Kidney (tissue), 22 donors: Measurements from ENCODE around the gene SULT2B1. TPM values are rescaled to one million over a fixed set of nuclear protein-coding genes. Genes with fewer than 3 reads are reported as not detected.
A peak's percentile ranks its signal among the peaks of the same experiment; 100 is the strongest.

ENCODE experiments used
- DNase-seq, 5 donors: peaks; one replicate each; pipeline ENCODE4 v3.0.0-alpha.2; 2013 to 2020
- FAIRE-seq: peaks from 2 replicates; lab custom pipeline; 2012; peaks lifted over from hg19 to GRCh38; lab: Jason Lieb, UNC
- H3K27ac ChIP-seq, 2 donors: one replicate each; pipeline ENCODE4 v1.7.0; 2013; ENCODE audit warnings: low read depth in 2 of 2, low read length in 2 of 2, inconsistent platforms in 1 of 2
- H3K27me3 ChIP-seq: one replicate; pipeline ENCODE4 v1.7.1; 2013; ENCODE audit warnings: low read length, inconsistent platforms; ENCODE audit not compliant: control insufficient read depth, insufficient read depth
- H3K36me3 ChIP-seq, 3 donors: one replicate each; pipeline versions ENCODE4 v1.7.0 to v1.7.1; 2013; ENCODE audit warnings: low read length in 3 of 3, control low read depth in 1 of 3, inconsistent platforms in 1 of 3; ENCODE audit not compliant: insufficient read depth in 3 of 3, control insufficient read depth in 2 of 3
- H3K4me1 ChIP-seq, 3 donors: one replicate each; pipeline versions ENCODE4 v1.7.0 to v1.7.1; 2013; ENCODE audit warnings: low read length in 3 of 3, inconsistent platforms in 1 of 3, low read depth in 1 of 3; ENCODE audit not compliant: control insufficient read depth in 2 of 3, insufficient read depth in 2 of 3
- H3K4me3 ChIP-seq, 3 donors: one replicate each; pipeline versions ENCODE4 v1.7.0 to v1.8.1; 2013; ENCODE audit warnings: low read length in 3 of 3, control low read depth in 1 of 3, inconsistent platforms in 1 of 3
- H3K9ac ChIP-seq, 3 donors: one replicate each; pipeline versions ENCODE4 v1.7.0 to v1.7.1; 2013; ENCODE audit warnings: low read length in 3 of 3, control low read depth in 1 of 3, inconsistent platforms in 1 of 3
- H3K9me3 ChIP-seq, 3 donors: one replicate each; pipeline versions ENCODE4 v1.7.0 to v1.7.1; 2013; ENCODE audit warnings: low read length in 3 of 3, control low read depth in 1 of 3, inconsistent platforms in 1 of 3; ENCODE audit not compliant: control insufficient read depth in 2 of 3, insufficient read depth in 1 of 3
- intact Hi-C: fragments of 100-400 bp; cut with DNase I; formaldehyde crosslinking; loops from one replicate; pipeline ENCODE4 v1.11.1; 2022
- long read RNA-seq, 10 donors: library from polyadenylated mRNA in 1 of 10; unstranded in 1 of 10; transcript quantifications; one replicate each; pipeline ENCODE4 v2.0.0 and lab custom pipeline, GENCODE V29; 2021 to 2026
- polyA plus RNA-seq: library from polyadenylated mRNA; stranded (reverse); fragments of 350-450 nt; fragmentation: Illumina TruSeq; extraction: RNeasy Lipid Tissue Mini Kit (QIAGEN cat#74804); gene quantifications from one replicate; pipeline ENCODE4 v1.2.3, GENCODE V29; 2014; ENCODE audit warnings: low read depth, low replicate concordance; ENCODE audit not compliant: insufficient read depth
- total RNA-seq: library from RNA; stranded (reverse); fragmentation: NEBNext Ultra II Directional; extraction: Animal tissue kit (Norgen Biotek cat#: 25700); gene quantifications from one replicate; pipeline ENCODE4 v1.2.1, GENCODE V29; 2021
- TF ChIP-seq, protein P1 (sequence below): IDR thresholded peaks from 3 replicates; pipeline ENCODE4 v1.5.1; 2012; ENCODE audit warnings: mild to moderate bottlenecking, moderate library complexity, borderline replicate concordance; ENCODE audit not compliant: insufficient read depth; ENCODE audit errors: extremely low read depth
- donor health status: control.
- donor health status: control.
- donor health status: control.
- donor health status: control.
- donor health status: control.
- donor health status: DM: yes; HTN: yes; CAD: no.
- donor health status: Normal renal cell carcinoma (clear cell type).

The SULT2B1 gene
- 2.3 TPM for total RNA-seq
- polyA plus RNA-seq, result 2.3 TPM
- long read RNA-seq, donor 1, result 0 reads
- long read RNA-seq, donor 2, result 0 reads
- long read RNA-seq, donor 3, partial matches to known transcripts, result 3,395 of 3,450 reads
- long read RNA-seq, donor 3, other reads (novel, unspliced or antisense), result 55 of 3,450 reads
- long read RNA-seq, donor 4, partial matches to known transcripts, result 0 of 1 reads
- long read RNA-seq, donor 4, other reads (novel, unspliced or antisense), result 0 of 1 reads
- long read RNA-seq, donor 5, result 0 reads
- long read RNA-seq, donor 6, partial matches to known transcripts, result 3,087 of 5,283 reads
- long read RNA-seq, donor 6, other reads (novel, unspliced or antisense), result 2,196 of 5,283 reads
- long read RNA-seq, donor 7, partial matches to known transcripts, result 0 of 3 reads
- long read RNA-seq, donor 7, other reads (novel, unspliced or antisense), result 1 of 3 reads
- long read RNA-seq, donor 8, partial matches to known transcripts, result 0 of 1 reads
- long read RNA-seq, donor 8, other reads (novel, unspliced or antisense), result 0 of 1 reads
- long read RNA-seq, donor 9, result 0 reads
- long read RNA-seq, donor 10, result 0 reads

GRCh38 chr19:48551437-48552302 is at the start of gene SULT2B1:
Gene SULT2B1, plus strand, starts transcription at chr19:48552172. Its CDS starts 81 bp downstream, at chr19:48552253.
- DNase-seq (peak in 2 of 5 donors; percentile 29 to 87), FAIRE-seq (no peak)
- intact Hi-C loops, result no loop called here
- Histone ChIP-seq H3K36me3 (no peaks in the 10 kb centered on the region), H3K4me3 (no peak within 1 kb of the TSS), H3K27me3 (no peaks in the 10 kb centered on the region), H3K9me3 (no peaks in the 10 kb centered on the region), H3K9ac (no peak within 1 kb of the TSS), H3K27ac (no peak within 1 kb of the TSS), H3K4me1 (peaks cover 0 to 7% (median 2%) of the 10 kb centered on the region in 3 donors)
- TF ChIP-seq, protein P1, sequence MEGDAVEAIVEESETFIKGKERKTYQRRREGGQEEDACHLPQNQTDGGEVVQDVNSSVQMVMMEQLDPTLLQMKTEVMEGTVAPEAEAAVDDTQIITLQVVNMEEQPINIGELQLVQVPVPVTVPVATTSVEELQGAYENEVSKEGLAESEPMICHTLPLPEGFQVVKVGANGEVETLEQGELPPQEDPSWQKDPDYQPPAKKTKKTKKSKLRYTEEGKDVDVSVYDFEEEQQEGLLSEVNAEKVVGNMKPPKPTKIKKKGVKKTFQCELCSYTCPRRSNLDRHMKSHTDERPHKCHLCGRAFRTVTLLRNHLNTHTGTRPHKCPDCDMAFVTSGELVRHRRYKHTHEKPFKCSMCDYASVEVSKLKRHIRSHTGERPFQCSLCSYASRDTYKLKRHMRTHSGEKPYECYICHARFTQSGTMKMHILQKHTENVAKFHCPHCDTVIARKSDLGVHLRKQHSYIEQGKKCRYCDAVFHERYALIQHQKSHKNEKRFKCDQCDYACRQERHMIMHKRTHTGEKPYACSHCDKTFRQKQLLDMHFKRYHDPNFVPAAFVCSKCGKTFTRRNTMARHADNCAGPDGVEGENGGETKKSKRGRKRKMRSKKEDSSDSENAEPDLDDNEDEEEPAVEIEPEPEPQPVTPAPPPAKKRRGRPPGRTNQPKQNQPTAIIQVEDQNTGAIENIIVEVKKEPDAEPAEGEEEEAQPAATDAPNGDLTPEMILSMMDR, result no peak

- Histone ChIP-seq H3K9me3 (no peaks in the 10 kb centered on the region), H3K4me1 (peaks cover 0 to 2% (median 0%) of the 10 kb centered on the region in 3 donors), H3K27me3 (no peaks in the 10 kb centered on the region), H3K36me3 (no peaks in the 10 kb centered on the region), H3K27ac (peak overlapping the region in 1 of 2 donors; percentile 47), H3K9ac (peak overlapping the region in 1 of 3 donors; percentile 26), H3K4me3 (peak overlapping the region in 2 of 3 donors; percentile 11 to 17)
- FAIRE-seq (no peak), DNase-seq (peak in 1 of 5 donors; percentile 97)
- TF ChIP-seq, protein P1, result no peak
- intact Hi-C loops, result no loop called here
Measured at GRCh38 chr19:48502350-48503018, 49.5 kb upstream of the SULT2B1 start.

GRCh38 chr19:48506138-48506733 is 45.7 kb upstream of the SULT2B1 start:
- intact Hi-C loops, result no loop called here
- TF ChIP-seq, protein P1, result peak; percentile 32
- H3K36me3 ChIP-seq, result no peaks in the 10 kb centered on the region
- FAIRE-seq, result no peak
- H3K9ac ChIP-seq, result no peak overlapping the region
- no peak overlapping the region for H3K27ac ChIP-seq
- no peaks in the 10 kb centered on the region for H3K27me3 ChIP-seq
- peaks cover 0 to 2% (median 2%) of the 10 kb centered on the region in 3 donors for H3K4me1 ChIP-seq
- no peaks in the 10 kb centered on the region for H3K9me3 ChIP-seq
- DNase-seq, result no peak
- no peak overlapping the region for H3K4me3 ChIP-seq
